ENCODE data around the gene ZNFX1. TPM values are rescaled to one million over a fixed set of nuclear protein-coding genes. Genes with fewer than 3 reads are reported as not detected.

Gene ZNFX1
- total RNA-seq, 2 experiments from 2014 or later, result 64.2 to 66.6 TPM

DNA sequence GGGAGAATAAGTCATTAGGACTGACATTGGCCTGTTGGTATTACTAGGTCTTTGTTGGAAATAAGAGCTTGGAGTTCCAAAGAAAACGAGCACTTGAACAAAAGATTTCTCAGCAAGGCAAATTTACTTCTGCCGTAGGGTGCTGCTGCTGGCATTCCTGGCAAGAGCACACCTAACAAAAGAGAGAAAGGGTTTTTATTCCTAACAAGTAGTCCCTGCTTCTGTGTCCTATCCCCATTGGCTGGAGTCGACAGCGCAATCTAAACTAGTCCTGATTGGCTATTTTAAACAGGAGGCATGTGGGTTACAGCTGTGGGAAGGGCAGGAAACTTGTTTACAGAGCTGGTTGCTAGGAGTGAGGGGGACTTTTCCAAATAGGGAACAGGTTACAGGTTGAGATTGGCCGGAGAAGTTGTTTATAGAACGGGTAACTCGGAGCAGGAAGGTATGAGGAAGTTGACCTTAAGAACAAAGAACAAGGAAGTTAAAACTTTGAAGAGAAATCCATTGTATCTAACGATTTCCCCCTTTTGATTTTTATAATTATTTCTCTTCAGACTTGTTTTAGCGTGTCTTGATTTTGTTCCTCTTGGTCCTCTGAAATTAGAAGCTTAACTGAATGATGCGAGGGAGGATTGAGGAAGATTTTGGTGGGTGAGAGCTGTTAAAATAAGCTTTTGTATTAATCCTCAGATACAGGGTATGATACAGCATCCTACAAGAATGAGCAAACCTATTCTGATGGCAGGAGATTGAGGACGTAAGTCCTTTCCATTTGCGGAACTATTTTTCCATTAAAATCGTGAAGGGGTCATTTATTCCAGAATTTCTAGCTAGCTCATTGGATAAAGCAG, 3.4 kb upstream of the ZNFX1 start:
- ATAC-seq (ENCODE audit: low read depth) (no peak), DNase-seq (no peak)
- Mint-ChIP-seq H3K4me1 (peaks cover 61% of the 10 kb centered on the region), H3K27me3 (no peaks in the 10 kb centered on the region), H3K36me3 (peaks cover 88% of the 10 kb centered on the region), H3K9me3 (peaks cover 36% of the 10 kb centered on the region), H3K27ac (peak overlapping the region; percentile 66), H3K4me3 (peak overlapping the region; percentile 99)
- POLR2A ChIA-PET, result interaction anchor here (0.9 to 2.3 kb wide), 5 partner anchors 10 to 235 kb away, joined by 3 to 7 read pairs (median 5); partner anchors contain the start of gene CSE1L

DNA sequence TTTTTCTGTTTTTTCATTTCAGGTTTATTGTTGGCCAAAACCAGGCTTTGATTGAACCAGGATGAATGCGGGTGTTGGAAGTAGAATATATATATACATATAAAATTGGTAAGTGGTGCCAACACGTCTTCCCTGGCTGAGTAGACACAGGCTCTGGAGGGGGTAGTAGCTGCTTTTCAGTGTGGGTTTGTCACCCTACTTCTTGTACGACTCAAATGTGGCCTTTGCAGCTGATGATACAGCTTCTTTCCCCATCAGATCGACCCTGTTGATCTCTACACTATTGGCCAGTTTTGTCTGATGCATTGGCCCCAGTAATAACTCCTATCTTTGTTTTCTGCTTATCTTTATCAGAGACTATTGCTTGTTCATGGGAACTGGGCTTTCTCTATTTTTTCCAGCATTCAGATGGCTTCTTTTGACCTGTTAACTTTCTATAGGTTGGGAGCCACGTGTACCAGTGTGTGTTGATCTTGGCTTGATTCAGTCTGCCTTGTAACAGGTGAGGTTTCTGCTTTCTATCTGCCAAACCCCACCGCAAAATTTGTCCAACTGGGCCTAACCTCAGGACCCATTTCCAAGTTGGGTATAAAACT, 2.7 kb upstream of the ZNFX1 start:
- POLR2A ChIA-PET, result interaction anchor here (0.9 to 1.7 kb wide), 3 partner anchors 11 to 235 kb away, joined by 3 to 6 read pairs (median 5); partner anchors contain the start of gene CSE1L
- no peak for DNase-seq
- H3K27ac Mint-ChIP-seq, result peak overlapping the region; percentile 99
- H3K36me3 Mint-ChIP-seq, result peaks cover 84% of the 10 kb centered on the region
- ATAC-seq (ENCODE audit: low read depth), result no peak
- H3K4me3 Mint-ChIP-seq, result peak overlapping the region; percentile 99
- H3K27me3 Mint-ChIP-seq, result no peaks in the 10 kb centered on the region
- H3K9me3 Mint-ChIP-seq, result peaks cover 29% of the 10 kb centered on the region
- peaks cover 57% of the 10 kb centered on the region for H3K4me1 Mint-ChIP-seq

DNA sequence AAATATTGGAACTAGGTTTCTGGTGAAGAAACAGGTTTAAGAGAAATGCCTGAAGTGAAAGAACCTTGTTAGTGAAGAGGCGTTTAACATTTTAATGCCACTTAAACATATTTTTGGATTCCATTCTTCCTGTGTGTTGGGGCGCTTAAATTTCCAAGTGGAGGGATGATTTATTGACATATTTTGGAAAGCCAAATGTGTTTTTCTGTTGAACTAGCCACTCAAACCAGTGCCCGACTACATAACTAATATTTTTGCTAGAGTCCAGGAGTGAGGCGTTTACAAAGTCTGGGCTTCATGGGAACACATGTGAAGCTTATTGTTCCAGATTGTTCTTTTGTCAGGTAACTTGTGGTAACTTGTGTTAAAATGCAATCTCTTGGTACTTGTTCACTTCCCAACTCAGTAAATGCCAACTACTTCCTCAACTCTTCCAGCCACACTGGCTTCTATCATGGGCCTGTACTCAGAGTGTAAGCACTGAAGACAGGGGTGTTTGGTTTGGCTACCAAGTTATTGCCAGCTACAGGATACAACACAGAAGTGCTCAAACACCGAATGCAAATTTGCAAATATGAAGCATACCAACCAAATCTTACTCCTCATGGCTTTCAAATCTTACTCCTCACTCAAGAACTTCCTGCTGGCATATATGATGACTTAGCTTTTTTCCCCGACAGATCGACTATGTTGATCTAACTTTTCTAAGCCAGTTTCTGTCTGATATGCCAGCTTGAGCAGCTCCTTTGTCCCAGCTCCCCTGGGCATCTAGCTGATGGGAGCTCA, 2.0 kb upstream of the ZNFX1 start:
- H3K36me3 Mint-ChIP-seq, result peaks cover 83% of the 10 kb centered on the region
- H3K27me3 Mint-ChIP-seq, result no peaks in the 10 kb centered on the region
- peaks cover 58% of the 10 kb centered on the region for H3K4me1 Mint-ChIP-seq
- peak overlapping the region; percentile 99 for H3K4me3 Mint-ChIP-seq
- peaks cover 24% of the 10 kb centered on the region for H3K9me3 Mint-ChIP-seq
- POLR2A ChIA-PET, result interaction anchor here (1.4 to 2.2 kb wide), 5 partner anchors 12 to 234 kb away, joined by 5 to 15 read pairs (median 6); partner anchors contain the start of gene CSE1L
- ATAC-seq (ENCODE audit: low read depth) (no peak), DNase-seq (no peak)
- peak overlapping the region; percentile 99 for H3K27ac Mint-ChIP-seq

DNA sequence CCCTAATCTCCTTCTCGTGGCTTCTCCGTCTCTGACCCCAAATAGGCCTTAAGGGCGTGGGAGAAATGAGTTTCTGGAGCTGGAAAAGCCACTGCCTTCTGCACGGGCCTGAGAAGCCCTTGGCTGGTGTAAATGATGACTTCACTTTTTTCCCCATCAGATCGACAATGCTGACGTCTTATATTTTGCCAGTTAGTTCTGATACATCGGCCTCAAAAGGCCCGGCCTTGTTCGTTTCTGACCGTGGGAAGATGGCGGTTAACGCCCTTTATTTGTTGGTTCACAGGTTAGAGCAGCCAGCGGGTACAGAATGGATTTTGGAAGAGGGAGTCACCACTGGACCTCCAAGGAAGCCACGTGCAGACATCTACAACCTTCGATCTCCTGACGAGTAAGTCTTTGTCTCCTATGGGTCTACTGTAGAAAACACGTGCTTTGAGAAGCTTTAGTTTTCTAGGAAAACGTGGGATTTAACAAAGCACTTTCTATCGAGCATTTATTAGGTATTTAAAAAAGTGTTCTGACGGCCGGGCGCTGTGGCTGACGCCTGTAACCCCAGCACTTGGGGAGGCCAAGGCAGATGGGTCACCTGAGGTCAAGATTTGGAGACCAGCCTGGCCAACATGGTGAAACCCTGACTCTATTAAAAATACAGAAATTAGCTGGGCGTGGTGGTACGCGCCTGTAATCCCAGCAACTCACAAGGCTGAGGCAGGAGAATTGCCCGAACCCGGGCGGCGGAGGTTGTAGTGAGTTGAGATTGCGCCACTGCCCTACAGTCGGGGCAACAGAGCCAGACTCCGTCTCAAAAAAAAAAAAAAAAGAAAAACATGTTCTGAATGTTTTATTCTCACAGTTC, 1.2 kb upstream of the ZNFX1 start:
- peak overlapping the region; percentile 99 for H3K4me3 Mint-ChIP-seq
- POLR2A ChIA-PET, result interaction anchor here (1.0 to 2.2 kb wide), 4 partner anchors 11 to 40 kb away, joined by 3 to 15 read pairs (median 8); no protein-coding TSS in a partner anchor
- peaks cover 76% of the 10 kb centered on the region for H3K36me3 Mint-ChIP-seq
- peak overlapping the region; percentile 99 for H3K27ac Mint-ChIP-seq
- DNase-seq, result no peak
- H3K4me1 Mint-ChIP-seq, result peaks cover 53% of the 10 kb centered on the region
- ATAC-seq (ENCODE audit: low read depth), result no peak
- no peaks in the 10 kb centered on the region for H3K27me3 Mint-ChIP-seq
- H3K9me3 Mint-ChIP-seq, result peaks cover 23% of the 10 kb centered on the region

DNA sequence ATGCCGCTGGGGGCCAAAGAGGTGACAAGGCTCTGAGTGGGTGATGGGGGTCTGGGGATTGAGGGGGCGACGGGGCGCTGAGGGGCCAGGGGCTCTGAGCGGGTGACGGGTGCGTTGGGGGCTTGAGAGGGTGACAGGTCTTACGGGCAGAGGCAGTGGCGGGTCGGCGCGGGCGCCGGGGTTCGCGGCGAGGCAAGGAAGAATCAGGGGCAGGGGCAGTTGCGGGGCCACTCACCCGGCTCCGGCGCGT, 146 bp downstream of the ZNFX1 start:
- peaks cover 48% of the 10 kb centered on the region for H3K4me1 Mint-ChIP-seq

DNA sequence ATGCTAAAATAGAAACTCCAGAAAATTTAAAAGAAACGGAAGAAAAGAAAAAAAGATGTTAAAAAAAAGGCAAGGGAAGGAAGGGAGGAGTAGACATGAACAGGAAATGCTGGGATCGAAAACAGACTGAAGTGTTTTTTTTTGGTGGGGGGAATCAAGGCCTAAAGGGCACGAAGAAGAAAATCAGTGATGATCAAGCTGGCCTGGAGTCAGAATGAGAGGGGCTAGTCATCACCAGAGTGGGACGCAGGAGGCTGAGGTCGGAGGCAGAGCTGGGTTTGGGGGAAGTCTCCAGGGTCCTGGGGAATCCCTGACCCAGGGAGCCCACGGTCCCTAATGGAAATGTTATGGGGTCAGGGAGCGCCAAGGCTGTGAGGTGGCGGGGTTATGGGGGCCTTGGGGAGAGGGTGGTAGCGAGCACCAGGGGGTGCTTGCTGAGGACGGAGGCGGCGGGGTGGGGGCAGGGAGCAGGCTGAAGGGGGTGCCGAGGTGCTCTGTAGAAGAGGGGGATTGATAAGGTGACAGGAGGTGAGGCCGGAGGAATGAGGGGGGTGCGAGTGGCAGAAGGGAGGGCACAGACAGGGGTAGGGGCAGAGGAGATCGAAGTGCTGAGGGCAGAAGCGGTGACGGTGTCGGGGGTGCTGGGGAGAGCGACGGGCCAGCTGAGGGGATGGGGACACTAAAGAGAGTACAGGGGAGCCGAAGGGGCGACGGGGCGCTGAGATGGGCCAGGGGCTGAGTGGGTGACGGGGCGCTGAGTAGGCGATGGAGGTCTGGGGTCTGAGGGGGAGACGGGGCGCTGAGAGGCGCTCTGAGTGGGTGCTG, 684 bp downstream of the ZNFX1 start:
- ATAC-seq (ENCODE audit: low read depth) (no peak), DNase-seq (peak; percentile 55)
- peak overlapping the region; percentile 99 for H3K4me3 Mint-ChIP-seq
- H3K27ac Mint-ChIP-seq, result peak overlapping the region; percentile 99
- peaks cover 68% of the 10 kb centered on the region for H3K36me3 Mint-ChIP-seq
- H3K27me3 Mint-ChIP-seq, result no peaks in the 10 kb centered on the region
- H3K4me1 Mint-ChIP-seq, result peaks cover 46% of the 10 kb centered on the region
- POLR2A ChIA-PET, result interaction anchor here (0.6 to 2.3 kb wide), 17 partner anchors 9 to 385 kb away, joined by 3 to 15 read pairs (median 4); partner anchors contain the start of gene CSE1L
- peaks cover 14% of the 10 kb centered on the region for H3K9me3 Mint-ChIP-seq

More for the DNA sequence above, 146 bp downstream of the ZNFX1 start:
- Mint-ChIP-seq H3K4me3 (peak overlapping the region; percentile 99), H3K27me3 (no peaks in the 10 kb centered on the region), H3K27ac (peak overlapping the region; percentile 99), H3K36me3 (peaks cover 70% of the 10 kb centered on the region), H3K9me3 (peaks cover 14% of the 10 kb centered on the region)
- DNase-seq (no peak), ATAC-seq (ENCODE audit: low read depth) (no peak)
- POLR2A ChIA-PET, result interaction anchor here (0.8 to 2.2 kb wide), 10 partner anchors 10 to 317 kb away, joined by 3 to 15 read pairs (median 4); partner anchors contain the start of genes CSE1L and DDX27

DNA sequence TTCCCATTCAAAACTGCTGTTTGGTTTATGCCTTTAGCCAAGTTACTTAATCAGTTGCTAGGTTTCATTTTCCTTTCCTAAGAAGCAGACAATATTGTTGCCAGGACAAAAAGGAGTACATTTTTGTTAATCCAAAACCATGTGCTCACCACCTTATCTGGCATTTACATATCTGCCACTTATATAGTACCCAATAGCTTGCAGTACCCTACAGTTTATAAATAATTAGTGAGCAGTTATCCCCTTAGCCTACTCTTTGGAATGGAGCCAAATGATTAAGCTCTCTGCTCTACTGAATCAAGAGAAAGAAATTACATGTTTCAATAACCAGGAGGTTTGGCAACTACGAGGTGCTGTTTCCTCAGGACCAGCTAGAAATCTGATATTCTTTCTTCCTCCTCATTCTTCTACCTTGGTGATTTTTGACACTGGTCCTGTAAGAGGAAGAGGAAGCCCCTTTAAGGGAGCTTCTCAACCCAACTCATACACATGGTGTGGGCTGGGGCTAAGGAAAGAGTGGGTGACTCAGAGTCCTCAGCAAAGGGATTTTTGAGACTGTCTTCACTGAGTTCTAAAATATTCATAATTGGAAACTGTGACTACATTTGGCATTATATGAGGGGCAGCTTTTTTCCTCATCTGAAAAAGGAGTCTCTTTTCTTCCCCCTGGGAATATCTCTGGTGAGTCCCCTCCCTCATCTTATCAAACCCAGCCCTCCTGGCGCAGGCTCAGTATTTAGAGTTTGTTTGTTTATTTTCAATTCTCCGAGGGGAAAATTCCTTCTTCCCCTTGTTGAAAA, 1.5 kb downstream of the ZNFX1 start:
- peaks cover 68% of the 10 kb centered on the region for H3K36me3 Mint-ChIP-seq
- DNase-seq (no peak), ATAC-seq (ENCODE audit: low read depth) (peak; percentile 20)
- H3K9me3 Mint-ChIP-seq, result peaks cover 11% of the 10 kb centered on the region
- H3K27me3 Mint-ChIP-seq, result no peaks in the 10 kb centered on the region
- POLR2A ChIA-PET, result interaction anchor here (0.6 to 2.3 kb wide), 9 partner anchors 8 to 386 kb away, joined by 3 to 12 read pairs (median 6); partner anchors contain the start of gene CSE1L
- peak overlapping the region; percentile 99 for H3K4me3 Mint-ChIP-seq
- H3K27ac Mint-ChIP-seq, result peak overlapping the region; percentile 99
- H3K4me1 Mint-ChIP-seq, result peaks cover 44% of the 10 kb centered on the region

DNA sequence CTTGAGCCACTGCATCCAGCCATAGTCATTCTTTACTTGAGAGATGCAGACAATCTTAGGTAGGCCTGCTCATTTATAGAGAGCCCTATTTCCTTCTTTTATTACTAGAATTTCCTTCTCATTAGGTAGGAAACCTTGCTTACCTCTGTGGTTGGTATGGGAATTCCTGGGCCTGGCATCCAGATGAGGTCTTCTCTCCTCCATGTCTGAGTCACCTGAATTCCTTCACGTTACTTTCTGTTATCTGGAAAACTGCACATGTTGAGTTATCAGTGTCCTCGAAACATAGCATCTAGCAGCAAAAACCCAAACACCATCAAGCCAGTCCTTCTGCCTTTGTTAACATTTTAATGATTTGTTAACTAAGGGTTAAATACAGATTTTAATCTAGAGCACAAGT, 2.2 kb downstream of the ZNFX1 start:
- peaks cover 41% of the 10 kb centered on the region for H3K4me1 Mint-ChIP-seq
- H3K4me3 Mint-ChIP-seq, result peak overlapping the region; percentile 99
- H3K36me3 Mint-ChIP-seq, result peaks cover 68% of the 10 kb centered on the region
- no peak for DNase-seq
- peaks cover 3% of the 10 kb centered on the region for H3K9me3 Mint-ChIP-seq
- H3K27ac Mint-ChIP-seq, result peak overlapping the region; percentile 63
- no peak for ATAC-seq (ENCODE audit: low read depth)
- POLR2A ChIA-PET, result interaction anchor here (0.5 to 2.3 kb wide), 5 partner anchors 8 to 229 kb away, joined by 3 to 12 read pairs (median 10); partner anchors contain the start of gene CSE1L
- no peaks in the 10 kb centered on the region for H3K27me3 Mint-ChIP-seq

DNA sequence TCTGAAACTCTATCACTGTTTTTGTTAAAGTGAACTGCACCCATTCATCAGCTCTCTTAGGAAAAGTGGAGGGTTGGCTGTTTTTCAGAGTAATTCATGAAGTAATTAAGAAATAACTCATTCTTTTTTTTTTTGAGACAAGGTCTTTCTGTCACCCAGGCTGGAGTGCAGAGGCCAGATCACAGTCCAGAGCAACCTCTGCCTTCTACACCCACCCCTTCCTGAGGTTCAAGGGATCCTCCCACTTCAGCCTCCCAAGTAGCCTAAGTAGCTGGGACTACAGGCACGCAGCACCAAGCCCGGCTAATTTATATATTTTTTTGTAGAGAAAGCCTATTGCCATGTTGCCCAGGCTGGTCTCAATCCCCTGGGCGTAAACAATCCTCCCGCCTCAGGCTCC, 2.6 kb downstream of the ZNFX1 start:
- no peak for ATAC-seq (ENCODE audit: low read depth)
- POLR2A ChIA-PET, result interaction anchor here (0.5 to 2.3 kb wide), 3 partner anchors 12 to 18 kb away, joined by 3 to 12 read pairs (median 10); no protein-coding TSS in a partner anchor
- peaks cover 1% of the 10 kb centered on the region for H3K9me3 Mint-ChIP-seq

DNA sequence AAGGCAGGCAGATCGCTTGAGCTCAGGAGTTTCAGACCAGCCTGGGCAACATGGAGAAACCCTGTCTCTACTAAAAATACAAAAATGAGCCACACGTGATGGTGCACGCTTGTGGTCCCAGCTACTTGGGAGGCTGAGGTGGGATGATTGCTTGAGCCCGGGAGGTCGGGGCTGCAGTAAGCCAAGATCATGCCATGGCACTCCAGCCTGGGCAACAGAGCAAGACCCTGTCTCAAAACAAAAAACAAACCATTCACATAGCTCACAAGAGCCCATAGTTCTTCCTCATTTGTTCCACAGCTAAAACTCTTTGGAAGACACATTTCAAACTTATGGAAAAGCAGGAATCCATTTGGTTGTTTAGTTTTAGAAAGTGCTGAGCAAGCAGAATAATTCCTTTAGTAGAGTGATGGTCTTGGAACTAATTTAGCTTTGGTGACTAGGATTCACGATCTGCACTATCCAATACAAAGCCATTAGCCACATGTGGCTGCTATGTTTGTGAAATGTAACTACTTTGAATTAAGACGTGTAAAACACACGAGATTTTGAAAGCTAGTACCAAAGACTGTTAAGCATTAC, 4.1 kb downstream of the ZNFX1 start:
- POLR2A ChIA-PET, result no interaction called here
- no peak overlapping the region for H3K27ac Mint-ChIP-seq
- peaks cover 69% of the 10 kb centered on the region for H3K36me3 Mint-ChIP-seq
- H3K9me3 Mint-ChIP-seq, result peaks cover 3% of the 10 kb centered on the region
- H3K27me3 Mint-ChIP-seq, result no peaks in the 10 kb centered on the region
- peaks cover 50% of the 10 kb centered on the region for H3K4me1 Mint-ChIP-seq
- H3K4me3 Mint-ChIP-seq, result peak overlapping the region; percentile 13
- DNase-seq (no peak), ATAC-seq (ENCODE audit: low read depth) (no peak)

More for the DNA sequence above, 2.6 kb downstream of the ZNFX1 start:
- peaks cover 68% of the 10 kb centered on the region for H3K36me3 Mint-ChIP-seq
- peaks cover 44% of the 10 kb centered on the region for H3K4me1 Mint-ChIP-seq
- H3K27me3 Mint-ChIP-seq, result no peaks in the 10 kb centered on the region
- DNase-seq, result no peak
- peak overlapping the region; percentile 99 for H3K4me3 Mint-ChIP-seq
- H3K27ac Mint-ChIP-seq, result peak overlapping the region; percentile 63
